ENCODE results near the gene HIBCH. TPM values are rescaled to one million over a fixed set of nuclear protein-coding genes. Genes with fewer than 3 reads are reported as not detected.

The HIBCH gene
- total and polyA plus RNA-seq, 2 of the 13 experiments (the other 11 are each of a cell fraction or from before 2014, with no cell fraction given) = 18.8 to 49.5 TPM

DNA sequence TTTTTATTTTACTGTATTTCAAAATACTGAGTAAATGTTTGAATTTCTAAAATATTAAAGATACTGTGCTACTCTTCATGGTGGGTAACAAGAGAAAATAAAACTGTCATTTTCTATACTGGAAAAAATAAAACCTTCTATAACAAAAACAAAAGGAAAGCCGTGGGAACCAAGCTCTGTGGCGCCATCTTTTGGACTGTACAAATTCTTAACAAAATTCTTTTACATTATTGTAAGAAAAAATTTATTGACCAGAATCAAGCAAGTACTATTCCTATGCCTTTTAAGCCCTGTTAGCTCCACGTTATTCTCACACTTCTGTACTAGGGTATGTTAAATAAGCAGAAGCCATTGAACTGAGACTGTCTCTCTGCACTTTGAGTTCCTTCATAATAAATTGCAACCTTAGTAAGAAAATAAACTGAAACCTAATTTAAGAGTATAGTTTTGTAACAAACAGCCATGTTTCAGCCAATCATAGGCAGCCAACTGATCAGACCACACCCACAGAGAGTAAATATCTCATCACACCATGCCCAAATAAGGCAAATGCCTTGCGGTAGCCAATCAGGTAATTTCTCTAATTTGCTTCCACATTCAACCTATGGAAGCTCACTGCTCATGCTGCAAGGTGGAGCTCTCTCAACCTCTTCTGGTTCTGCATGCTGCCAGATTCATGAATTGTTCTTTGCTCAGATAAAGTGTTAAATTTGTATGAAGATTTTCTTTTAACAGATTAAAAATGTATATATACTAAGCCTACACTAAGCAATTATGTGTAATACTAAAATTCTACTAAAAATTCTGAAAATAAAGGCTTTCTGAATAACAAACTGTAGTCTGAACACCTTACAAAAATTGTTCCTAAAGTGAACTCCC lies 42.2 kb downstream of the HIBCH start (continued):
- TF ChIP-seq, protein P1, sequence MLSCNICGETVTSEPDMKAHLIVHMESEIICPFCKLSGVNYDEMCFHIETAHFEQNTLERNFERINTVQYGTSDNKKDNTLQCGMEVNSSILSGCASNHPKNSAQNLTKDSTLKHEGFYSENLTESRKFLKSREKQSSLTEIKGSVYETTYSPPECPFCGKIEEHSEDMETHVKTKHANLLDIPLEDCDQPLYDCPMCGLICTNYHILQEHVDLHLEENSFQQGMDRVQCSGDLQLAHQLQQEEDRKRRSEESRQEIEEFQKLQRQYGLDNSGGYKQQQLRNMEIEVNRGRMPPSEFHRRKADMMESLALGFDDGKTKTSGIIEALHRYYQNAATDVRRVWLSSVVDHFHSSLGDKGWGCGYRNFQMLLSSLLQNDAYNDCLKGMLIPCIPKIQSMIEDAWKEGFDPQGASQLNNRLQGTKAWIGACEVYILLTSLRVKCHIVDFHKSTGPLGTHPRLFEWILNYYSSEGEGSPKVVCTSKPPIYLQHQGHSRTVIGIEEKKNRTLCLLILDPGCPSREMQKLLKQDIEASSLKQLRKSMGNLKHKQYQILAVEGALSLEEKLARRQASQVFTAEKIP (CRISPR knock-in tag; IDR thresholded peaks at IDR 0.05; ENCODE audit: borderline replicate concordance) = no peak
- TF ChIP-seq MIER3 (CRISPR knock-in tag; IDR thresholded peaks at IDR 0.05; ENCODE audit: borderline replicate concordance) (no peak), STAG1 (CRISPR knock-in tag; IDR thresholded peaks at IDR 0.05) (peak; percentile 49), SRSF1 (optimal IDR thresholded peaks at IDR 0.05; ENCODE audit: low read depth, low read length) (no peak), ZNF354B (CRISPR knock-in tag; IDR thresholded peaks at IDR 0.05) (no peak), NR2F1 (CRISPR knock-in tag; IDR thresholded peaks at IDR 0.05) (no peak), ESRRA (CRISPR knock-in tag; IDR thresholded peaks at IDR 0.05; ENCODE audit: low read depth) (no peak), CCDC6 (CRISPR knock-in tag; IDR thresholded peaks at IDR 0.05) (no peak), ZKSCAN5 (CRISPR knock-in tag; IDR thresholded peaks at IDR 0.05) (no peak), ZNF747 (CRISPR knock-in tag; IDR thresholded peaks at IDR 0.05; ENCODE audit: borderline replicate concordance) (no peak), SMC3 (IDR thresholded peaks at IDR 0.05; ENCODE audit: low read length) (peak; percentile 25; the same call in 1 of the 2 replicates), ZSCAN30 (CRISPR knock-in tag; IDR thresholded peaks at IDR 0.05) (no peak), MED8 (CRISPR knock-in tag; IDR thresholded peaks at IDR 0.05; ENCODE audit: insufficient replicate concordance) (no peak), ZNF263 (CRISPR knock-in tag; IDR thresholded peaks at IDR 0.05) (no peak)
- TF ChIP-seq, protein P2, sequence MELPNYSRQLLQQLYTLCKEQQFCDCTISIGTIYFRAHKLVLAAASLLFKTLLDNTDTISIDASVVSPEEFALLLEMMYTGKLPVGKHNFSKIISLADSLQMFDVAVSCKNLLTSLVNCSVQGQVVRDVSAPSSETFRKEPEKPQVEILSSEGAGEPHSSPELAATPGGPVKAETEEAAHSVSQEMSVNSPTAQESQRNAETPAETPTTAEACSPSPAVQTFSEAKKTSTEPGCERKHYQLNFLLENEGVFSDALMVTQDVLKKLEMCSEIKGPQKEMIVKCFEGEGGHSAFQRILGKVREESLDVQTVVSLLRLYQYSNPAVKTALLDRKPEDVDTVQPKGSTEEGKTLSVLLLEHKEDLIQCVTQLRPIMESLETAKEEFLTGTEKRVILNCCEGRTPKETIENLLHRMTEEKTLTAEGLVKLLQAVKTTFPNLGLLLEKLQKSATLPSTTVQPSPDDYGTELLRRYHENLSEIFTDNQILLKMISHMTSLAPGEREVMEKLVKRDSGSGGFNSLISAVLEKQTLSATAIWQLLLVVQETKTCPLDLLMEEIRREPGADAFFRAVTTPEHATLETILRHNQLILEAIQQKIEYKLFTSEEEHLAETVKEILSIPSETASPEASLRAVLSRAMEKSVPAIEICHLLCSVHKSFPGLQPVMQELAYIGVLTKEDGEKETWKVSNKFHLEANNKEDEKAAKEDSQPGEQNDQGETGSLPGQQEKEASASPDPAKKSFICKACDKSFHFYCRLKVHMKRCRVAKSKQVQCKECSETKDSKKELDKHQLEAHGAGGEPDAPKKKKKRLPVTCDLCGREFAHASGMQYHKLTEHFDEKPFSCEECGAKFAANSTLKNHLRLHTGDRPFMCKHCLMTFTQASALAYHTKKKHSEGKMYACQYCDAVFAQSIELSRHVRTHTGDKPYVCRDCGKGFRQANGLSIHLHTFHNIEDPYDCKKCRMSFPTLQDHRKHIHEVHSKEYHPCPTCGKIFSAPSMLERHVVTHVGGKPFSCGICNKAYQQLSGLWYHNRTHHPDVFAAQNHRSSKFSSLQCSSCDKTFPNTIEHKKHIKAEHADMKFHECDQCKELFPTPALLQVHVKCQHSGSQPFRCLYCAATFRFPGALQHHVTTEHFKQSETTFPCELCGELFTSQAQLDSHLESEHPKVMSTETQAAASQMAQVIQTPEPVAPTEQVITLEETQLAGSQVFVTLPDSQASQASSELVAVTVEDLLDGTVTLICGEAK (IDR thresholded peaks at IDR 0.05) = no peak
- TF ChIP-seq, protein P2 (CRISPR knock-in tag; IDR thresholded peaks at IDR 0.05) = no peak
- TF ChIP-seq, protein P3, sequence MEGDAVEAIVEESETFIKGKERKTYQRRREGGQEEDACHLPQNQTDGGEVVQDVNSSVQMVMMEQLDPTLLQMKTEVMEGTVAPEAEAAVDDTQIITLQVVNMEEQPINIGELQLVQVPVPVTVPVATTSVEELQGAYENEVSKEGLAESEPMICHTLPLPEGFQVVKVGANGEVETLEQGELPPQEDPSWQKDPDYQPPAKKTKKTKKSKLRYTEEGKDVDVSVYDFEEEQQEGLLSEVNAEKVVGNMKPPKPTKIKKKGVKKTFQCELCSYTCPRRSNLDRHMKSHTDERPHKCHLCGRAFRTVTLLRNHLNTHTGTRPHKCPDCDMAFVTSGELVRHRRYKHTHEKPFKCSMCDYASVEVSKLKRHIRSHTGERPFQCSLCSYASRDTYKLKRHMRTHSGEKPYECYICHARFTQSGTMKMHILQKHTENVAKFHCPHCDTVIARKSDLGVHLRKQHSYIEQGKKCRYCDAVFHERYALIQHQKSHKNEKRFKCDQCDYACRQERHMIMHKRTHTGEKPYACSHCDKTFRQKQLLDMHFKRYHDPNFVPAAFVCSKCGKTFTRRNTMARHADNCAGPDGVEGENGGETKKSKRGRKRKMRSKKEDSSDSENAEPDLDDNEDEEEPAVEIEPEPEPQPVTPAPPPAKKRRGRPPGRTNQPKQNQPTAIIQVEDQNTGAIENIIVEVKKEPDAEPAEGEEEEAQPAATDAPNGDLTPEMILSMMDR (CRISPR knock-in tag; IDR thresholded peaks at IDR 0.05) = peak; percentile 51
